HL-60/S4 (cell line): Measurements from ENCODE around the gene TPPP.

Source experiments
- in situ Hi-C: fragments of 300-500 bp; cut with MboI; formaldehyde crosslinking; loops from 2 replicates; pipeline ENCODE4 v1.14.3; 2022; ENCODE audit warnings: low sequenced_read_pairs

The TPPP gene

GRCh38 chr5:665956-666711 lies 27.0 kb downstream of the TPPP start:
- in situ Hi-C loops = no loop called here

- in situ Hi-C loops = no loop called here
Observed at GRCh38 chr5:665541-665955, 27.6 kb downstream of the TPPP start.

GRCh38 chr5:664994-665360 lies 28.2 kb downstream of the TPPP start:
- in situ Hi-C loops = no loop called here

GRCh38 chr5:664343-664993 lies 28.7 kb downstream of the TPPP start:
- in situ Hi-C loops = no loop called here

- in situ Hi-C loops = no loop called here
Observed at GRCh38 chr5:663436-664342, 29.5 kb downstream of the TPPP start.

GRCh38 chr5:662751-663435 lies 30.3 kb downstream of the TPPP start:
- in situ Hi-C loops = no loop called here

GRCh38 chr5:661891-662750 lies 31.0 kb downstream of the TPPP start:
- in situ Hi-C loops = no loop called here

- in situ Hi-C loops = no loop called here
Observed at GRCh38 chr5:660491-661030, 32.6 kb downstream of the TPPP start.

GRCh38 chr5:659496-660263 lies 33.5 kb downstream of the TPPP start:
- in situ Hi-C loops = no loop called here

GRCh38 chr5:658103-658502 lies 35.0 kb downstream of the TPPP start:
- in situ Hi-C loops = no loop called here

- in situ Hi-C loops = no loop called here
Observed at GRCh38 chr5:657570-657969, 35.6 kb downstream of the TPPP start.

- in situ Hi-C loops = no loop called here
Observed at GRCh38 chr5:655406-655805, 37.7 kb downstream of the TPPP start.

GRCh38 chr5:654071-654778 lies 38.9 kb downstream of the TPPP start:
- in situ Hi-C loops = no loop called here

- in situ Hi-C loops = no loop called here
Observed at GRCh38 chr5:652773-653350, 40.3 kb downstream of the TPPP start.

GRCh38 chr5:652023-652515 lies 41.1 kb downstream of the TPPP start:
- in situ Hi-C loops = no loop called here

- in situ Hi-C loops = no loop called here
Observed at GRCh38 chr5:651296-652022, 41.7 kb downstream of the TPPP start.

GRCh38 chr5:647727-648126 lies 45.4 kb downstream of the TPPP start:
- in situ Hi-C loops = no loop called here
